CD4-positive, alpha-beta T cell treated with Interleukin-4 for 1 hour (primary cell): ENCODE results near the gene C5orf15.

ENCODE experiments used
- DNase-seq, 2 donors: peaks; one replicate each; pipeline ENCODE4 v3.0.0-alpha.2; 2020 to 2022

The C5orf15 gene

DNA sequence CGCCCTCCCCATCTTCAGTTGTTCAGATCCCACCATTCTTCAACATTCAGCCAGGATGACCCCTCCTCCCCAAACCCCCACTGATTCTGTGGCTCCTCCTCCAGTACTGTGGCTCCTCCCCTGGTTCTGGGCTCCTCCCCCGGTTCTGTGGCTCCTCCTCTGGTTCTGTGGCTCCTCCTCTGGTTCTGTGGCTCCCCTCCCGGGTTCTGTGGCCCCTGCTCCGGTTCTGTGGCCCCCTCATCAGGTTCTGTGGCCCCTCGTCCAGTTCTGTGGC lies 32.8 kb downstream of the C5orf15 start:
- no peak for DNase-seq

DNA sequence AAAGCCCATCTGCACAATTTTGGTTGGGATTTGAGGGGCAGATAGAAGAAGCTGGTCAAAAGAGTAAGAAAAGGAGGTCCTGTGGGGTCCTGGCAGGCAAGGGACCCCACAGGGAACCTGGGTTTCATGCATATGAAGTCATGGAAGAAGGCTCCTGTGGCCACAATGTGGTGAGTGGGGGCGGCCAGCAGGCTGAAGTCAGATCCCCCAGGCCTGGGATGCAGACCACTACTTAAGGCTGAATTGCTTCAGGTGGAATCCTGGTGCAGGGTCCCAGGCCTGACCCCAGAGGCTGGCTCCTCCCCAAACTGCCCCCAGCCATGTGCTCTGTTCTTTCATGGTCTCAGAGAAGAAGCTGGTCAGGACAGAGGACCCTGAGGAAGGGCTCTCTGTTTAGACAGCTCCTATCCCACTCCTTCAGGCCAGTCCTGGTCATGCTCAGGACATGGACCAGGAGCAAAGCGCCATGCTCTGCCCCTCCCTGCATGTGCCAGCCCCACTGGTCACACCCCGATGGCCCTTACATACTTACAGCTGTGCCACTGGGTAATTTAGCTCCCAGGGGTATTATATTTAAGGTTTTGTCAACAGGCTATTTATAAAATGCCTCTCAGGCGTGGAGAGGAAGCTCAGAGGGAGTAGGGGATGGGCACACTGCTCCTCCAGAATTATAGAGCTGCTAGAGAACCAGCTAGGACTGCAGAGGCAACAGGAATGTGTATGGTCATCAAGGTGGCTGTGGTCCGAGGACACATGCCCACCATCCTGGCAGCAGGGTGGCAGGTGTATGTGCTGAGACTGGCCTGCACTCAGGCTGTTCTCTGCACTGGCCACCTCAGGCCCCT lies 33.4 kb downstream of the C5orf15 start:
- peak in 1 of 2 donors; percentile 61 for DNase-seq

DNA sequence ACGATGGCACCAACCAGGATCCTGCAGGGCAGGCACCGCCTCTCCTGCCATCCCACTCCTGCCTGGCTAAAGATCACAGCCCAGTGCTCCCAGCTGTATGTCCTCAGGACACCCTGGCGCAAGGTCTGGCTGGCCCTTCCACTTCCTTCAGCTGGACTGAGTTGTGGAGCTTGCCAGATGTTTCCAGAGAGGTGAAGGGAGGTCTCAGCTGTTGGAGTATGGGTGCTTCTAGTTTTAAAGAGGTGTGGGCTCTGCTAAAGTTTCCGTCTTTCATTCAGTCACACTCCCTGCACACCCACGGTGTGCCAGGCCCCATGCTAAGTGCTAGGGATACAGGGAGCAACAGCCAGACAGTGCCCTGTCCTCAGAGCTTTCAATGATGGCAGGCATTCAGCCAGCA lies 34.1 kb downstream of the C5orf15 start:
- DNase-seq = no peak

DNA sequence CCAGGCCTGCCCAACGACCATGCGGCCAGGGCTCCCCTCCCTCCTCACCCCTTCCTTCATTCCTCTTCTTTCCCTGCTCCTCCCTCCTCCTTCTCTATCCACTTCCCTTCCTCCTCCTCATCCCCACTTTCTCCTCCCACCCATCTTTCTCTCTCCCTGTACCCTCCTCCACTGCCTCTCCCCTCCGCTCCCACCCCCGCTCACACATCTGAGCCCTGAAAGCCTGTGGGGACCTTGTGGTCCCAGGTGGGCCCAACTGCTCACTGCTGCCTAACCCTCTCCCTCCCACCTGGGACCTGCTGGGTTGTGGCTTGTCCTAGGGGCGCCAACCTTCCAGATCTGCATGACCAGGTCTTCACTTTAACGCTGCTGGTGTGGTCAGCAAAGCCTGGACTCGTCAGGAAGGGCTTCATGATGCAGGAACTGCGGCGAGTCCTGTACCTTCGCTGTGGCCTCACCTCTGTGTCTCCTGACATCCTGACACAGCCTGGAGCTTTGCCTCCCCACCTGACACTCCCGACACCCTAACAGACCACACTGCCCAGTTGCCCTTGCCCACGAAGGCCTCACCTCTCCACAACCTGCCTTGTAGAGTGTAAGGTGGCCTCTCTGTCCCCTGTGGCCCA lies 34.6 kb downstream of the C5orf15 start:
- DNase-seq = no peak

DNA sequence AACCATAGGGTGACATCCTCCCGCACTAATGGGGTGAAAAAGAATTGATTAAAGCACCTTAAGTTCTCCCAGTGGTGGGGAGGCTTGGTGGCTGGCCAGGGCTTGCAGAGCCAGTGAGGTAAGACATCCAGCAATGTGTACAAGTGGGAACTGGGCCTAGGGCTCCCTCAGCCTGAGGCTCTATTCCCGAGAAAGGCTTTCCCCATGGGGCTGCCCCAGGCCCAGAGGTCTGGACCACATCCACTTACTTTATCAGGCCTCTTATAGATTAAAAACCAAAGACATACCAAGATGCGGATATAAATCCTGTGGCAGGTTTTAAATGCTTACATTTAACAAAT lies 35.3 kb downstream of the C5orf15 start:
- no peak for DNase-seq

DNA sequence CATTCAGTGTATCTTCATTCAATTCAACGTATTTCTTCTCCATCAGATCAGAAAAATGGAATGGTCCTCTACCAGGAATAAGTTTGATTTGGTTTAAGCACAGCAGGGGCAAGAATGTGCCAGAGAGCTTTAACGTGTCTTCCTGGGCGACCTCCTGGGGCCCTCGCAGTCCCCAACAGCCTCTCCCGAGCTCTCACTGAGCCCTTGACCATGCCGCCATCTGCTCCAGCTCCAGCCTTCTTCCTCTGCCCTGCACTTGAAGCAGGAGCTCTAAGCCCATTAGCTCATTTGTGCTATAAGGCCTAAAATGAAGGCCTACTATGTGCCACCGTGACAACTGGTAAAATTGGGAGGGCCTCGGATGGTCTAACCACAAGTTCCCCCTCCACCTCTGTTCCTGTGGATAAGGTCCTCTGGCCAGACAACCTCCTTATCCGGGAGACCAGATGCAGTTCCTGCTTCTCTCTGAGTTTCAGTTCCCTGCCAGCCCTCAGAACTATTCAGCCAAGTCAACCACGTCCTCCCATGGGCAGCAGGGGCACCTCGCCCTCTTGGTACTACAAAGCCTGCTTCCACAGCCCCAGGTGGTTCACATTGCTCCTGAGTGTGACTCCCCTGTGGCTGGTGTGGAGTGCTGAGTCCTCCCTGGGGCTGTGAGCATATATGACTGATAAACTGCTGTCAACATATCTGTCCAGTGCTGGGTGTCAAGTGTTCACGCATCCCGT lies 35.8 kb downstream of the C5orf15 start:
- DNase-seq = peak; percentile 14 to 67

DNA sequence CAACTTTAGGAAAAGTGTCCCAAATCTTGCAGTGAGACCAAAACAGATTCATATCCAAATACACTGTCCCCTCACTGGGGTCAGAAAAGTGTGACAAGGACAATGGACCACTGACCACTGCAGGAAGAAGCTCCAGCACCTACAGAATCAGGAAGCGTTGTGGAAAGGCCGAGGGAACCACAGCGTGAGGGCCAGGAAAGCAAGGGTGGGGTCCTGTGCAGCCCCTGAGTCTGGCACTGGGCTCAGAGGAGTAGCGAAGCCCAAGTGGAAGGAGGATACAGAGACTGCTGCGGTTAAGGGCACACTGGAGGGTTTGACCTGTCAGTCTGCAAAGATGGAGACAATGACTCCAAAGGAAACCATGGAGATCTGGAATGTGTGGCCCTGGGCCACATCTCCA lies 36.9 kb downstream of the C5orf15 start:
- no peak for DNase-seq

DNA sequence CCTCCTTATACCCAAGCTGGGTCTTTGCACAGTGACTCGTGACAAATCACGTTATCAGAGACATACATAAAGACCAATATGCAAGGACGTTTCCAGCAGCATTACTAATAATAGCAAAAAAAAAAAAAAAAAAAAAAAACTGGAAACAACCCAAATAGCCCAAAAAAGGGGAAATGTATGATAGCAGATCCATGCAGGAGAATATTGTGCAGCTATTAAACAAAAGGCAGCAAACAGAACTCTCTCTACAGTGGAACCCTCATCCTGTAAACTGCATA lies 37.7 kb downstream of the C5orf15 start:
- DNase-seq = no peak

DNA sequence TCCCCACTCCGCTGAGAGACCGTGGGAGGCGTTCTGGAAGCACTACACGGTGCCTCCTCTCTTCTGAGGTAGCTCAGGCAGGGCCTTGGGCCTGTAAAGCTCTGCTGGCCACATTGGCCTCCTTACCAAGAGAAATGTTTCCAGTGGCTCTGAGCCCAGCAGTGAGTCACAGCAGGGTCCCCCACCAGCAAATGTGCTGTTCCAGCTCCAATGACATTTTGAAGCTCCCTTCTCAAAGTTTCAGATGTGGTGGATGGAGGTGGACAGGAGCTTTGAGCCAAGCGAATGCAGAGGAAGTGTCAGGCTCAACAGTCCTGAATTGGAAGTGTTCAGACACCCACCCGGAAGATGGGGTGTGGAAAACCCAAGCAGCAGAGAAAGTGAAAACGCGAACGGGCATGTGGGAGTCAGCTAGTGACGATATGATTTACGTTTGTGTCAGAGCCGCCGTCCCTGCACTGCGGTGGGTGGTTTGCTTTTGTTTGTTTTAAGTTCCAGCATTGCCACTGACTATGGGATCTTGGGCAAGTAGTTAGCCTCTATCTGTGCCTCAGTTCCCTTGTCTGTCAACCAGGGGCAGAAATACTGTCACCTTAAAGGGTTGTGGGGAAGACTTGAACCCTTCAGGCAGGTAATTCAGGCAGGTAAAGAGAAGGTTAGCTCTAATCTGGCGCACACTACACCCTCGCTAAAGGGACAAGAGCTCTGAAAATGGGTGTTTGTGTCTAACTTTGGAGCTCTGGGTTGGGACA lies 38.2 kb downstream of the C5orf15 start:
- DNase-seq = peak; percentile 56 to 58

DNA sequence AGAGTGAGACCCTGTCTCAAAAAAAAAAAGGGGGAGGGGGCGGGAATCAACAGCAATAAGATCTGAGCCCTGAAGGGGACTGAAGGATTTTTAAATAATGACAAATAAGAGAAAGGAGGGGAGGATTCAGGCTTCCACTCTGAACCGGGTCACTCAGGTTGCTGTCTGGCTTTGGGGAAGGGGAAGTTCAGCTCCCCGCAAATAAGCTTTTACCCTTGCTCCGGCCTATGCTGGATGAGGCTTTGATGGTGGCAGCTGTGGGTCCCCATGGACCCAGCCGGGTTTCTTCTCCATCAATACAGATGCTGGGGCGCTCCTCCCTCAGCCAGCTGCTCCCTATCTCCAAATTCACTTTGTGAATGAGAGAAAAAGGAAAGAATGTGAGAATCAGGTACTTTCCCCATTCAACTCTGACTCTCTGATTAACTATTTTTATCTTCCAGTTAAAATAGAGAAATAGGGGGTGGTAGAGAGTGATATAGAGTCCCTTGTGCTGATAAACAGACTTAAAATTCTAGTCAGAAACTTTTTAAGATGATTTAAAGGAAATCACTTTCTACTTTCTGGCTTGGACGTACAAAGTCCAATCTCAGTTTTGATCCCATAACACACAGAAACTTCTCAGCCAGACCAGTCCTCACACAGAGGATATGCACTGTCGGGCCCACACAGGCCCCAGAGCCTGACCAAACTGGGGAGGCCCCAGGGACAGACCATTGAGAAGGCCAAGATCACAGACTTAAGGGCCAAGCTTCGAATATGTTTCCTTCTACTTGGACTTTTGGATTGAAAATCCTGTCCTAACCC lies 39.6 kb downstream of the C5orf15 start:
- peak in 1 of 2 donors; percentile 36 for DNase-seq

DNA sequence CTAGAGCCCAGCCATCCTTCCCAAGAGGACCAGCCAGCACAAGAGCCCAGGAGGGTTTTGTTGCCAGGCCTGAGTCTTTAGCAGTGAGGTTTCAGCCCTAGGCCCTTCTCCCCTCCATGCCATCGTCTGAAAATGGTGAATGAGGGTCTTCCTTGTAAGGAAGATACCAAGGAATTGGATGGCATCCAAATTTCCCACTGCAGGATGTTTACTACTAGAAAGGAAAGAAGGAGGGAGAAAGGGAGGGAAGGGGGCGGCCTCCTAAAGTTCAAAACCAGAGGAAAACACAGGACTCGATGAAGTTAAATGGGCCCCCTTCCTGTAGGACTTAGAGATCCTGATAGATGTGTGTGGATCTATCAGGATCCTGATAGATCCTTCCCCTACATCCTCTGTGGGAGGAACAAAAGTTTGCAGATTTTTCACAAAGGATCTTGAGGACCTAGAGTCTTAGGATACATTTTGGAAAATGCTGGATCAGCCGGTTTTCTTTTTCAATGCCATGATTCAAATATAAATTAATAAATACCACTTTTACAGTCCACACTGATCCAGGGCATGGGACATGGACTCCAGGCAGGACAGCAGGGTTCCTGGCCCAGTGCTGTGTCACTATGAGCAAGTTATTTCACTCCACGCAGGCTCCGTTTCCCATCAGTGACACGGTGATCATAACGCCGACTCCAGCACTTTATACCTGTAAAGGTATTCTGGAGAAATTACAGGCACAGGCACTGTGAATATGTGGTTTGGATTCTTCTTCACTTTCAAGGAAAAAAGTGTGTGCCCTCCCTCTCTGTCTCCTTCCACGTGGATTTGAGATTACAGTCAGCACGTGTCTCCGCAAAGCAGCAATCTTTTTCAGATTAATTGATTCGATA lies 40.9 kb downstream of the C5orf15 start:
- DNase-seq = no peak

DNA sequence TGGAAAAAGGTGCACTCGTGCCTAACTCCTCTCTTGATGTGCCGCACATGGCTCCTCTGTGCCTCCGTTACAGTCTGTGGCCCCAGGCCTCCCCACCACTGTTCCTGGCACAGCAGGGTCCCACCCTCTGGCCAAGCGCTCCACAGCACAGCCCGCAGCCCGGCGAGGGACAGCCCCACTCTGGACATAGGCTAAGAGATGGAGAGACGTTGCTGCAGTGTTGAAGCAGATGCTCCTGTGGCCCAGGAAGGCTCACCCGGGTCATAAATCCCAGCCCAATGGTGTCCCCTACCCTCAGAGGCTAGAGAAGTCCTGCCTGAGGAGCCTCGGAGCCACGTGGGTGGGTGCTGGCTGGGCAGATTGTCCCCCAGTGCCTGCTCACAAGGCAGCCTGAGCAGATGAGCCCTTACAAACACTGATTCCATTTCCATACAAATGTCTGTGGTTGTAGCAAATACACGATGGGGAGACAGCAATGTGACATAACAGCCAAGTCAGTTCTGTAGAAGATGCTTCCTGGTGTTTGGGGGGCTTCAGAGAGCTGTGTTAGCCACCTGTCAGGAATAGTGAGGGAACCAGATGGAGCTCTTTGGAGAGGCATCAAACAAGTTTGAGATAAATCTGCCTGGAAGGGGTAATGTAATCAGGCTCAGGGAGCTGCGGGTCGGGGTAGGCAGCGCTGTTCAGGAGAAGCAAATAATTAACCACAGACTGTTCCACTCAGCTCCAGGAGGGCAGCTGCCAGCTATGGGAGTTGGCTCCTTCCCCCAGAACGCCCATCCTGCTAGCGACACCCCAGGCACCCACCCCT lies 41.7 kb downstream of the C5orf15 start:
- DNase-seq = no peak

DNA sequence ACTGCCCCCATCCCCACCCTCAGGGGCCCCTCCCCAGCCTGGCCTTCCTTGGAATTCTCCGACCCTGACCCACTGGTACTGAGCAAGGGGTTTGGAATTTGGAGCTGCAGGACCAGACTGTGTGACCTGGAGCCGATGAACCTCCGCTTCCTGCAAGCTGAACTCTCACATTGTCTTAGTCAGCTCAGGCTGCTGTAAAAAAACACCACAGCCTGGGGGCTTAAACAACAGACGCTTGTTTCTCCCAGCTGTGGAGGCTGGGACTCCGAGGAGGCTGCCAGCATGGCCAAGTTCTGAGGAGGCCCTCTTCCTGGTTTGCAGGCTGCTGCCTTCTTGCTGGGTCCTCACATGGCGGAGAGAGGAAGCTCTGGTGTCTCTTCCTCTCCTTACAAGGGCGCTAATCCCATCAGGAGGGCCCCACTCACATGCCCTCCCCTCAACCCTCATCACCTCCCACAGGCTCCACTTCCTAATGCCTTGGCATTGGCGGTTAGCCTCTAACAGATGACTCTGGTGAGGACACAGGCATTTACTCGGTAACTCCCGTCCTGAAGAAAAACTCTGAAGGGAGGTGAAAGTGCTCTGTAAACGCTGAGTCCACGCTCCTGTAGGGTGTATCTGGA lies 42.4 kb downstream of the C5orf15 start:
- no peak for DNase-seq

DNA sequence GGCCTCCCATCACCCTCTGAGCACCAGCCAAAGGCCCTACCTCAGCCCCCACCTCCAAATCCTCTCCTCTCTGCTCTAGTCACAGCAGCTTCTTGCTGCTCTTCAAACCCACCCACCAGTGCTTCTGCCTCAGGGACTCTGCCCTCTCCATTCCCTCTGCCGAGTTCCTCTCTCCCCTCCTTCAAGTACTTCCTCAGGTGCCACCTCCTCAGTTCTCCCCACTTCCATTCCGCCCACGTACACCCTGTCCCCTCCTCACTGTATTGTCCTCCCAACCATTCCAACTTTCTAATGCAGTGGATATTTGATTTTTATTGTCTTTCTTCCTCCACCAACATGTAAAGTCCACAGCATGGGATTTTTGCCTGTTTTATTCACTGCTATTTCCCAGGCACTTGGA lies 43.2 kb downstream of the C5orf15 start:
- no peak for DNase-seq

DNA sequence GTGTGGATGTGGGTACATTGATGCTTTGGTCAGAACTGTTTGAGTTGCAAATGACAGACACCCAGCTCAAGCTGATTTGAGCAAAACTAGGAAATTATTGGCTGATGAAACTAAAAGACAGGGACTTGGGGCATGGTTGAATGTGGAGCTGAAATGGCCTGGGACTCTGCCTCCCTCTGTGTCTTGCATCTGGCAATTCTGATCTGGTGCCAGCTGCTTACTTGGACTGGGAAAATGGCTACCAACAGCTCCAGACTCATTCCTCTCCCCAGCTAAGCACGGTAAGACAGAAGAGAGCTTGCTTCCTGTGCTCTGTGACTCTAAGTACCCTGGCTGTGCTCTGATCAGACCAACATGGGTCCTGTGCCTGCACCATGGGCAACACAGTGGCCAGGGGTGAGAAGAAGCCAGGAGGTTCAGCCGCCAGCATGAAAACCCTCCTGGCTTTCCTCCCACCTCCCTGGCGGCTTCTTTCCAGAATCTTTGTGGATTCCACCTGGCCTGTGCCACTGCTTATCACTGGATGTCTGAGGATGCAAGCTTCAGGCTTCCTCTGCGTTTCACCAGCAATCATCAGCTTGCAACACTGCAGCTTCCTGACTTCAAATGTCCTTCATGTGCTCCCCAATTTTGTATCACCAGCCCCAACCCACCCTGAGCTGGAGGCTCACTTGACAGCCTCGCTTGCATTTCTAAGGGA lies 44.1 kb downstream of the C5orf15 start:
- no peak for DNase-seq

DNA sequence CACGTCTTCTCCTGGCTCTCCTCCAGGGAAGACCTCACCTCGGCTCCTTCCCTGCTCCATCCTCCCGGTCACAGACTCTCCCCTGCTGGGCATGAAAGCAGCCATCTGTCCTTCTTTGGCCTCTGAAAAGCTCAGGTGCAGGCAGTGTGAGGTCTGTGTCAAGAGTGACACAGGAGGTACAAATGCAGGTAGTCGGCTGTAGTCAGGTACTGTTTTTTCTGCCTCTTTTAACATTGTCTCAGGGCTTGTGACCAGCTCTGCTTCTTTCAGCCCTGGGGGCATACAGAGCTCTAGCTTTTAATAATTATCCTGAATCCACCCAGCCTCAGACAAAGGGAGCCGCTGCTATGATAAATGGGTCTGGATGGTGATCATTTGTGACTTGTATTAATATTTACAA lies 46.4 kb downstream of the C5orf15 start:
- no peak for DNase-seq

DNA sequence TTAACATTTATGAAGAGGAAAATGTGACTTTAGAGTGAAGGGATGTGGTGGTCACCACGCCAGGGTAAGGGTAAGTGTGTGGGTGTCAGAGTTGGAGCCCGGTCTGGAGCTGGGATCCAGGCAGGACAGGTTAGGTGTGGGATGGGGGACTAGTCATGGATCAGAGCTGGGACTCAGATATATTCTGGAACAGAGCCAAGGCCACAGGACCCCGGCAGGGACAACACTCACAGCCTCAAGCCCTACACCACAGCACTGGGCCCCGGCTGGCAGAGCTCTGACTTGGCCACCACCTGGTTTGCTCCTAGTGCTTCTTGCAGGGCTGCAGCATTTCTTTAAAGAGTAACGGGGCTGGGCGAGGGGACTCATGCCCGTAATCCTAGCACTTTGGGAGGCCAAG lies 47.4 kb downstream of the C5orf15 start:
- DNase-seq = no peak

DNA sequence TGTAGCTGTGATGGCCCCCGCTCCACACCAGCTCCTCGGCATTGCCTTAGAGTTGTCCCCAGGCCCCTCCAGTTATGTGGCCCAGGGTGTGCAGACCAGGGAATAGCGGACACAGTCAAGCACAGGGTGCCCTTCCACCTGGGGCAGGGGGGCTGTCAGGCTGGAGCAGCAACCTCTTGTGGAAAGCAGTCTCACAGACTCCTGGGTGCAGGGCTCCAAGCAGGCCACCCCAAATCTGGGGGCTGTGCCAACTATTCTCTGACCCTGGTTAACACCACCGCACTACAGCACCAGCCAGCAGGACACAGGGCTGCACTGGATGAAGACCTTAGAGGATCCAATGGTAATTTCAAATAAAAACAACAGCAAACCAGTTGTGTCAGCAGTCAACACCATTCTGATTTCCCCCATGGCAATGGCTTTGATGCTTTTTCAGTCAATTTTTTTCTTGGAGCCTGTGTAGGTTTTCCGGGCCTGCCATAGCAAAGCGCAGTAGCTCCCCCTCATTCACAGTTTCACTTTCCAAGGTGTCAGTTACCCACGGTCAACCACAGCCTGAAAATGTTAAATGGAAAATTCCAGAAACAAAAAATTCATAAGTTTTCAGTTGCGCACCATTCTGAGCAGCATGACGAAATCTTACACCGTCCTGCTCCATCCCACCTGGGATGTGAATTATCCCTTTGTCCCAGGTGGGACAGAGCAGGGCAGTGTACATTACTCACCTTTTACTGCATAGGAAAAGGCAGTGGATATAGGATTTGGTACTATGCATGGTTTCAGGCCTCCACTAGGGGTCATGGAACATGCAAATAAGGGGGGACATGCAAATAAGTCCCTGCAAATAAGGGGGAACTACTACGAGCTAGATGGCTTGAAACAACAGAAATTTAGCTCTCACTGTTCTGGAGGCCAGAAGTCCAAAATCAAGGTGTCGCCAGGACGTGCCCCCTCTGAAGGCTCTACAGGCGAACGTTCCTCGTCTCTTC lies 49.0 kb downstream of the C5orf15 start:
- no peak for DNase-seq

DNA sequence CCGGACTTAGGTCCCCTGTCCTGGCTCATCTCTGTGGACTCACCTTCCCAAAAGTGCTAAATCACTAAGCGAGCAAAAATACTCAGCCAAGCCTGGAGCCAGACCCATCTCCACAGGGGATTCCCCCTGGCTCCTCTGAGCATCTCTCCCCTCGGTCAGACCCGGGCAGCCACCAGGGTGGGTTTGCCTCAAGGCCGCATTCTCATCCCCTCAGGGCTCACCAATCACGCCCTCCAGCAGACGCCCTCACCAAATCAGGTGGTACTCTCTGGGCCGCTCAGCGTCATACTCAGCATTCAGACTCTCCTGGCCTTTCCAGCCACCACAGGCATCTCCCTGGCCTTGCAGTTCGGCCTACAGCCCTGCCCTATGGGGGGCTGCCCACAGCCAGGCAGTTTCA lies 49.7 kb downstream of the C5orf15 start:
- DNase-seq = no peak
